NB4 (cell line): ENCODE measurements around the gene EIF3M.

Source experiments
- DNase-seq: peaks from one replicate; pipeline ENCODE4 v3.0.0; 2010; ENCODE audit warnings: low read depth
- H3K4me3 ChIP-seq: one replicate; pipeline ENCODE4 v1.5.1; 2011; ENCODE audit warnings: mild to moderate bottlenecking, low read depth, low read length, moderate library complexity
- CTCF ChIP-seq: IDR thresholded peaks from one replicate; pipeline ENCODE4 v1.5.1; 2012; ENCODE audit warnings: low read depth, low read length
- MAX ChIP-seq: IDR thresholded peaks from 2 replicates; pipeline ENCODE4 v1.6.1; 2011; ENCODE audit warnings: low read depth, low read length
- MYC ChIP-seq: IDR thresholded peaks from 2 replicates; pipeline ENCODE4 v1.6.1; 2011; ENCODE audit warnings: low read depth, low read length
- POLR2A ChIP-seq: IDR thresholded peaks from 2 replicates; pipeline ENCODE4 v1.6.1; 2011; ENCODE audit warnings: mild to moderate bottlenecking; ENCODE audit not compliant: insufficient read length; ENCODE audit errors: extremely low read depth

Gene EIF3M

GRCh38 chr11:32569313-32569881, 14.2 kb upstream of the EIF3M start:
- TF ChIP-seq MYC (no peak), POLR2A (no peak), CTCF (no peak), MAX (no peak)
- H3K4me3 ChIP-seq: no peak overlapping the region
- DNase-seq: no peak

- no peak overlapping the region for H3K4me3 ChIP-seq
- DNase-seq: no peak
- no peak for TF ChIP-seq MAX
- TF ChIP-seq POLR2A: no peak
- no peak for TF ChIP-seq MYC
- no peak for TF ChIP-seq CTCF
Observed at GRCh38 chr11:32571039-32571438, 12.6 kb upstream of the EIF3M start.

- DNase-seq: no peak
- TF ChIP-seq MAX (no peak), POLR2A (no peak), CTCF (no peak), MYC (no peak)
Observed at GRCh38 chr11:32573228-32573627, 10.4 kb upstream of the EIF3M start.

GRCh38 chr11:32574421-32574820, 9.2 kb upstream of the EIF3M start:
- DNase-seq: no peak
- TF ChIP-seq MAX (no peak), CTCF (no peak), MYC (no peak), POLR2A (no peak)
- no peak overlapping the region for H3K4me3 ChIP-seq

More at GRCh38 chr11:32573228-32573627, 10.4 kb upstream of the EIF3M start:
- no peak overlapping the region for H3K4me3 ChIP-seq

- no peak for DNase-seq
- no peak for TF ChIP-seq POLR2A
- TF ChIP-seq CTCF: no peak
- no peak for TF ChIP-seq MYC
- no peak for TF ChIP-seq MAX
- no peak overlapping the region for H3K4me3 ChIP-seq
Observed at GRCh38 chr11:32575070-32575469, 8.6 kb upstream of the EIF3M start.

GRCh38 chr11:32576456-32576855, 7.2 kb upstream of the EIF3M start:
- TF ChIP-seq MAX (no peak), MYC (no peak), POLR2A (no peak)

More at GRCh38 chr11:32576456-32576855, 7.2 kb upstream of the EIF3M start:
- no peak overlapping the region for H3K4me3 ChIP-seq
- DNase-seq: no peak
